Endothelial cell of hepatic sinusoid (primary cell): ENCODE data around the gene ABCB10.
"Not testable (repeated sequence)": the region's sequence is repeated elsewhere in the genome, so short reads cannot be mapped to it uniquely, and the experiment has no call there.

Experiments
- in situ Hi-C: cut with HindIII; loops from 2 replicates; pipeline ENCODE4 v1.10.0; 2017; ENCODE audit warnings: low sequenced_read_pairs

The ABCB10 gene

DNA sequence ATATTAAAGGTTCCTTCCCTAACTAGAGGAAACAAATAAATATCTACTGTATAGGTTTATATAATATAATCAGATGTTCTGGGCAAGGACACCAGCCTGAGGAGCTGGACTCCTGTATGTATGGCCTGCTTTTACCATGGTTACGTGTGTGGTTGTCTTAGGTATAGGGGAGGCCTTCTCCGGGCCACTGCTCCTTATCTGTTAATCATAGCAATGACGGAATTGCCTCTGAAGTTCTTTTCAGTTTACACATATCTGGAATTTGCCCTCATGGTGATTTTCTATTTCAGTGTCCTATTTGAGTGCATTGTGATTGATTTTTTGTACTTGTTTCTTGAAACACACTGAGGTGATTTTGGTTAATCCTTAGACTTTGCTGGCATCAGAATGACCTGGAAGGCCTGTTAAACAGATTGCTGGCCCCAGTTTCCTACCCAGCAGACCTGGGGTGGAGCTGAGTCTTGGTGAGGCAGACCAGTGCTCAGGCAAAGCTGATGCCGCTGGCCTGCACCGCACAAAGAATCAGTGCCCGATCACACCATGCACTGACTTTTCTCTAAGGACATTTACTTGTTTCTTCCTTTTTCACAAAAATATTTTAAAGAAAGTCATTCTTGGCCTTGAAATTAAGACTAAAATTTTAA, 18.5 kb downstream of the ABCB10 start:
- in situ Hi-C loops, result no loop called here

- in situ Hi-C loops, result no loop called here
Measured at GRCh38 chr1:229538945-229539344, 19.6 kb downstream of the ABCB10 start.

- in situ Hi-C loops, result no loop called here
Measured at GRCh38 chr1:229537894-229538293, 20.6 kb downstream of the ABCB10 start.

DNA sequence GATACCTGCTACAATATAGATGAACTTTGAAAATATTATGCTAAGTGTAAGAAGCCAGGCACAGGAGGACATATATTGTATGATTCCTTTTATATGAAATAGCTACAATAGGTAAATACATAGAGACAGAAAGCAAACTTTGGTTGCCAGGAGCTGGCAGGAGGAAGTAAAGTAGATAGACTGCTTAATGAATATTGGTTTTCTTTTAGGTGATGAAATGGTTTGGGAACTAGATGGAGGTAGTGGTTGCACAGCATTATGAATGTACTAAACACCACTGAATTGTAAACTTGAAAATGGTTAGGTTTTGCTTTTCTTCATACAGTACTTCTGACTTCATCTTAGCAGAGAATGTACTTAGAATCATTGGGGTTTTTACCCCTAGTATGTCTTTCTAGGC, 21.5 kb downstream of the ABCB10 start:
- in situ Hi-C loops, result no loop called here

DNA sequence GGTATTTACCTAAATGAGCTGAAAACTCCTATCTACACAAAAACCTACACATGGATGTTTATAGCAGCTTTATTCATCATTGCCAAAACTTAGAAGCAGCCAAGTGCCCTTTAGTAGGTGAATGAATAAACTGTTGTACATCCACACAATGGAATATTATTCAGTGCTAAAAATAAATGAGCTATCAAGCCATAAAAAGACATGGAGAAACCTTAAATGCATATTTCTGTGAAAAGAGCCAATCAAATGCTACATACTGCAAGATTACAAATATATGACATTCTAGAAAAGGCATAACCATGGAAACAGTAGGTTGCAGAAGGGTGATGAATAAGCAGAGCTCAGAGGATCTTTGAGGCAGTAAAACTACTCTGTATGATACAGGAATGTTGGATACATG, 23.3 kb downstream of the ABCB10 start:
- in situ Hi-C loops, result no loop called here

DNA sequence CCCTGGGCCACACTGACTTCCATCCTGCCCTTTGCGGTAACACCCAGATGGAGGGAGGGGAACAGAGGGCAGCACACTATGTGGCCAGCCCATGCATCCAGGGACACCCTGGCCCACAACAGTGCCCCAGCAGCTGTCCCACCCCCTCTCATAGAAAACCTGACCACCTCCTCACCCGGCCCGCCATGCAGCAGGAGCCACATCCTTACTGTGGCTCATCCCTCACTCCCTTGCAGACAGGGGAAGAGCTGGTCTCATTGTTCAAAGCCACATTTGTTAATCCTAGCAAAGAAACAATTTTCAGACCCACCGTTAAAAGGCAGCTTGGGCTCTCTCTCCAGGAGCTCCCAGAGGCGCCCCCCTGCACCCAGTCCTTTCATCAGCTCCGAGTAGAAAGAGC, 27.2 kb downstream of the ABCB10 start:
- in situ Hi-C loops, result no loop called here

DNA sequence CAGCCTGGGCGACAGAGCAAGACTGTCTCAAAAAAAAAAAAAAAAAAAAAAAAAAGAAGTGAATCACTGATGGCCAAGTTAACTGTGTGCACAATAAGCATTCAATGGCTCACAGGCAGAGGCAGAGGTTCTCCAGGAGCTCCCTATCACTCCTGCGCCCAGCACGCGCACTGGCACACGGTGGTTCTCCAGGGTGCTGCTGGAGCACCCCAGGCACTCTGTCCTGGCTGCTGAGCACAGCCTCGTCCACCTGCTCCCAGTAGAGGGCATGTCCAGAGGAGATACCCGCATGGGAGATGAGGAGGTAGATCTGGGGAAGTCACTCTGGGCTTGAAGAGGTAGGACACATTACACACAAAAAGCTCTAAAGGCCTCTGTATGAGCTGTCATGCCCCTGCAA, 28.9 kb downstream of the ABCB10 start:
- in situ Hi-C loops, result no loop called here

GRCh38 chr1:229526695-229527094, 31.8 kb downstream of the ABCB10 start:
- in situ Hi-C loops, result no loop called here

DNA sequence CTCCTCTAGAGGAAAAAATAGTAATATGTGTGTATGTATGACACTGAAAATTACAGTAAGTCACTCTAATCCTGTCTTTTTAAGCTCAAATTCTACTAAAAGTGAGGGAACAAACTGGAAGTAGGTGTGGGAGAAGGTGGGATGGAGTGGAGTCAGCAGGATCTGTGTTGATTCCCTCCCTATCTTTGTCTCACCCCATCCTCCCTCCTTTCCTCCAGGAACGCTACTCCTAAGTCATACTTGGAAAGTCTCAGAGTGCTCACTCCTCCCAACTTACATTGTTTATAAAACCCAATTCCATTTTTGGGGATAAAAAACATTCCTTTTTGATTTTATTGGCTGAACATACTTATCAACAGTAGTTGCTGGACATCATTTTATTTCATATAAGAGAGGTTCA, 35.5 kb downstream of the ABCB10 start:
- in situ Hi-C loops, result no loop called here

GRCh38 chr1:229514578-229515275, 43.8 kb downstream of the ABCB10 start:
- in situ Hi-C loops, result no loop called here

DNA sequence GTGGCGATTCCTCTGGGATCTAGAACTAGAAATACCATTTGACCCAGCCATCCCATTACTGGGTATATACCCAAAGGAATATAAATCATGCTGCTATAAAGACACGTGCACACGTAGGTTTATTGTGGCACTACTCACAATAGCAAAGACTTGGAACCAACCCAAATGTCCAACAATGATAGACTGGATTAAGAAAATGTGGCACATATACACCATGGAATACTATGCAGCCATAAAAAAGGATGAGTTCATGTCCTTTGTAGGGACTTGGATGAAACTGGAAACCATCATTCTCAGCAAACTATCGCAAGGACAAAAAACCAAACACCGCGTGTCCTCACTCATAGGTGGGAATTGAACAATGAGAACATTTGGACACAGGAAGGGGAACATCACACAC, 46.9 kb downstream of the ABCB10 start:
- in situ Hi-C loops, result not testable (repeated sequence)

GRCh38 chr1:229511201-229511600, 47.3 kb downstream of the ABCB10 start:
- in situ Hi-C loops, result not testable (repeated sequence)

DNA sequence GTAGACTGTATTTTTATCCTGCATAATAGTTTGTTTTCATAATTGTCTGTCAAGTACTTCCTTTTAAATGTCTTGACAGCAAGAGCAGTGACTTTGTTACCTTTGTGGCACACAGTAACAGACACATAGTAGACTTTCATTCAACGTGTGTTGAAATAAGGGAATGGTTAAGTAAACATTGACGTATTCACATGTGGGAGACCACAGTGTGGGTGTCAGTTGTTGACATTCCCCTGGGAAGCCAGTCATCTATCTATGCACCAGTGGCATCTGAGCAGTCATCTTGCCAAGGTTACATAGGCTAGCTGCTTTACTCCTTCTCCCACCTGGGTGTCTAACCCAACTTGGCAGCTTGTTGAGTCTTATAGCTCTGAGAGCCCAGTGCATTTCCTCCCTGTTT, 48.9 kb downstream of the ABCB10 start:
- in situ Hi-C loops, result no loop called here

DNA sequence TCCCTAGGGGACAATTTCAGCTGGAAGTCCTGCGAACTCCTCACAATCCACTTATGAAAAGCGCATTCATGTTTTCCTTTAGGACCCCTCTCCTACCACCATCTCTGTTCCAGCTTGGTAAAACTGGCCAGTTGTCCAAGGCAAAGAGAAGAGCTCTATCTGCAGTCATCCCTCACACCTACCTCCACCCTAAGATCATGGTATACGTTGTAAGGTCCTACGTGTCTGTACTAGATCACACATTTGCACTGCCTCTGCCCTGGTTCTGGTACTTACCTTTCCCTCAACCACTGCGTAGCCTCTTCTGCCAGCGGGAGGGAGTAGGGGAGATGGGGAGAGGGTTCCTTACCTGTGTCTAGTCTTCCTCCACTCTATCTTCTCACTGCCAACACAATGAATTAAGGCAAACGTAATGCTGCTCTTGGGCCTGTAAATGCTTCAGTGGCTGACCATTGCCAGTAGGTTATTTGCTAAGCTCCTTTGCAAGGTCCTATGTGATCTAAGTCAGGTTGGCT, 49.6 kb downstream of the ABCB10 start:
- in situ Hi-C loops, result no loop called here

GRCh38 chr1:229507951-229508822, 50.3 kb downstream of the ABCB10 start, which contains the start of gene NUP133:
Gene NUP133 (minus strand): TSS chr1:229508341. CDS start chr1:229508249, 92 bp downstream.
- in situ Hi-C loops, result no loop called here

DNA sequence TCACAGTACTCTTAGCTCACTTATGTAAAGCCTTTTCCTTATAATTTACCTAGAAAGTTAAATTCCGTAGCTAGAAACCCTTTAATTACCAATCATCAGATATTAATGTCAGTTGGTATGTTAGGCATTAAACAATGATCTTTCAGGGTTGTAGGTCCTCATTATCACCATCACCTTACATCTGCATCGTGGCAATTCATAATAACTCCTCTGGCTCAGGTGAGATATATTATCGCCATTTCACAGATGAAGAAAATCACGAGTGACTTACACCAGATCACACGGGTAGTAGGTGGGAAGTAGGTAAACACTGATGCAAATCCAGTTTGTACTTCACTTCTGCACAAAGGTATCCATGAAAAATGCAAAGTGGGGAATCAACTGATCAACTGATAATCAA, 51.0 kb downstream of the ABCB10 start:
- in situ Hi-C loops, result no loop called here

- in situ Hi-C loops, result no loop called here
Measured at GRCh38 chr1:229506633-229507032, 51.9 kb downstream of the ABCB10 start.

GRCh38 chr1:229495782-229496181, 62.7 kb downstream of the ABCB10 start:
- in situ Hi-C loops, result loop anchor here (5.0 to 25.0 kb wide), 2 partner anchors 48 to 233 kb away; partner anchors contain the start of gene RAB4A

DNA sequence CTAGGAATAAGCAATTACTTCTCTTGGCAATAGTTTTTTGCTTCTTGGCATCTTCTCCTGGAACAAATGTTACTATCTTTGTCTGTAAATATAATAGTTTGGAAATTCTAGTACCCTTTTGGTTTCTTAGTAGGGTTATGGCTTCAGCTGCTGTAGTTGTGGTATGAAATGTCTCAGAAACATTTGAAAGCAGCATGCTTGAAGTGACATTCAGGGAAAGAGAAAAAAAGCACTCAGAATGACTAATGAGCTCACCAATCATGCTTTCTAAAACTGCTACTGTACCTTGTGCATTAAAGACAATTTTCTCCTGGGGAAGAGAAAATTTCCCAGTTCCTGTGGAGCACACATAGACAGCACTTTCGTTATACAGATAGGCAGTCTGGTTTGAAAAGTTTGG, 71.3 kb downstream of the ABCB10 start:
- in situ Hi-C loops, result loop anchor here (25.0 kb wide), 1 partner anchor 225 kb away; the partner anchor contains the start of gene RAB4A

GRCh38 chr1:229485318-229485717, 73.2 kb downstream of the ABCB10 start:
- in situ Hi-C loops, result loop anchor here (25.0 kb wide), 1 partner anchor 223 kb away; the partner anchor contains the start of gene RAB4A

DNA sequence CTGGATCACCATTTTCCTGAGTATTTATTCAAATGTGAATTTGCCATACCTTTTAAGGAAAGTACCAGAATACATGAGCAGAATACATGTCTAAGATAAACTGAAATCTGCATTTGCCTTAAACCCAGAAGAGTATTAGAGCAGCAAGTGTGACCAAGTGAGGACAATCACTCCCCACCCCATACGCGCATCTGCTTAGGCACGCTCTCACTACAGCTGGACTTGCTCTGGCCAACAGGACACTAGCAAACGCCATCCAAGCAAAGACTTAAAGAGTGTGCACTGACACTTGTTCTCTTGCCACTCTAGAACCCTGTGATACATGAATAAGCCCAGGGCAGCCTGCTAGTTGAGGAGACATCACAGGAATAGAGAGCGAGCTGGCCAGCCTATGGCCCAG, 76.0 kb downstream of the ABCB10 start:
- in situ Hi-C loops, result loop anchor here (25.0 kb wide), 1 partner anchor 220 kb away; the partner anchor contains the start of gene RAB4A
